Stimulated activated CD4-positive, alpha-beta T cell treated with anti-CD3 and anti-CD28 coated beads, Interleukin-1b, Interleukin-23, amount 100 ng/mL, for 48 hours (primary cell): Measurements from ENCODE around the gene ZC3H7A.
"Not testable (repeated sequence)": the region's sequence is repeated elsewhere in the genome, so short reads cannot be mapped to it uniquely, and the experiment has no call there.

Experiments
- DNase-seq: peaks from one replicate; pipeline ENCODE4 v3.0.0-alpha.2; 2020

ZC3H7A gene

GRCh38 chr16:11800382-11800718 is 3.3 kb upstream of the ZC3H7A start:
- DNase-seq = no peak

- DNase-seq = no peak
Measured at GRCh38 chr16:11799509-11800381, 2.7 kb upstream of the ZC3H7A start.

GRCh38 chr16:11799017-11799381 is 1.9 kb upstream of the ZC3H7A start:
- DNase-seq = no peak

- no peak for DNase-seq
Measured at GRCh38 chr16:11797957-11798299, 870 bp upstream of the ZC3H7A start.

- DNase-seq = peak; percentile 22
Measured at GRCh38 chr16:11796227-11797165, 562 bp downstream of the ZC3H7A start.

GRCh38 chr16:11795887-11796226 is 1.2 kb downstream of the ZC3H7A start:
- DNase-seq = no peak

- no peak for DNase-seq
Measured at GRCh38 chr16:11794996-11795886, 1.8 kb downstream of the ZC3H7A start.

- DNase-seq = no peak
Measured at GRCh38 chr16:11794447-11794846, 2.6 kb downstream of the ZC3H7A start.

- DNase-seq = no peak
Measured at GRCh38 chr16:11793840-11794239, 3.2 kb downstream of the ZC3H7A start.

GRCh38 chr16:11792410-11793241 is 4.4 kb downstream of the ZC3H7A start:
- peak; percentile 20 for DNase-seq

GRCh38 chr16:11791144-11791828 is 5.8 kb downstream of the ZC3H7A start:
- no peak for DNase-seq

- DNase-seq = no peak
Measured at GRCh38 chr16:11788914-11789313, 8.1 kb downstream of the ZC3H7A start.

GRCh38 chr16:11784980-11785599 is 12.0 kb downstream of the ZC3H7A start:
- DNase-seq = not testable (repeated sequence)

GRCh38 chr16:11784381-11784780 is 12.7 kb downstream of the ZC3H7A start:
- not testable (repeated sequence) for DNase-seq

- DNase-seq = no peak
Measured at GRCh38 chr16:11784038-11784369, 13.1 kb downstream of the ZC3H7A start.

GRCh38 chr16:11783319-11784037 is 13.6 kb downstream of the ZC3H7A start:
- peak; percentile 30 for DNase-seq

GRCh38 chr16:11781773-11782172 is 15.3 kb downstream of the ZC3H7A start:
- no peak for DNase-seq

- DNase-seq = no peak
Measured at GRCh38 chr16:11780991-11781680, 15.9 kb downstream of the ZC3H7A start.

- no peak for DNase-seq
Measured at GRCh38 chr16:11779074-11779473, 18.0 kb downstream of the ZC3H7A start.
